H1 (cell line): ENCODE results near the gene HACD2. TPM values are rescaled to one million over a fixed set of nuclear protein-coding genes. Genes with fewer than 3 reads are reported as not detected.
A peak's percentile ranks its signal among the peaks of the same experiment; 100 is the strongest.

ENCODE experiments used
- CTCF ChIA-PET: fragments of 300-600 bp; sonication (Branson Sonifier 250); formaldehyde crosslinking; loops from one replicate; lab custom pipeline; 2021; ENCODE audit not compliant: partially characterized antibody; lab: Charles Lee
- POLR2A ChIA-PET: fragments of 300-600 bp; sonication (Branson Sonifier 250); formaldehyde crosslinking; loops from one replicate; lab custom pipeline; 2021; ENCODE audit warnings: inconsistent platforms; ENCODE audit not compliant: partially characterized antibody; lab: Charles Lee
- DNase-seq, 2 experiments: peaks; one replicate each; pipeline versions ENCODE4 v3.0.0 to v3.0.0-alpha.2; 2010 to 2022; ENCODE audit warnings: low spot score in 2 of 2, low read depth in 1 of 2, mixed read lengths in 1 of 2
- FAIRE-seq: peaks from 2 replicates; lab custom pipeline; 2011; peaks lifted over from hg19 to GRCh38; lab: Jason Lieb, UNC
- H2AFZ ChIP-seq: 2 replicates; pipeline ENCODE4 v1.8.1; 2012; ENCODE audit warnings: low read length, inconsistent platforms
- H2AK5ac ChIP-seq: 2 replicates; pipeline ENCODE4 v1.6.1; 2013; ENCODE audit warnings: low read depth, low read length
- H2BK120ac ChIP-seq: replicated peaks from 2 replicates; pipeline ENCODE3; 2013; ENCODE audit warnings: low read depth, low read length, inconsistent platforms
- H2BK12ac ChIP-seq: 2 replicates; pipeline ENCODE4 v1.6.1; 2013; ENCODE audit warnings: low read depth, low read length
- H2BK15ac ChIP-seq: 2 replicates; pipeline ENCODE4 v1.6.1; 2013; ENCODE audit warnings: low read length
- H2BK20ac ChIP-seq: 2 replicates; pipeline ENCODE4 v1.6.1; 2013; ENCODE audit warnings: low read length
- H2BK5ac ChIP-seq: 2 replicates; pipeline ENCODE4 v1.6.1; 2013; ENCODE audit warnings: low read depth, low read length
- H3K14ac ChIP-seq: 2 replicates; pipeline ENCODE4 v1.6.1; 2013; ENCODE audit warnings: inconsistent platforms; ENCODE audit not compliant: insufficient read length
- H3K18ac ChIP-seq: 2 replicates; pipeline ENCODE4 v1.6.1; 2013; ENCODE audit warnings: low read length; ENCODE audit errors: extremely low read depth
- H3K23ac ChIP-seq: 2 replicates; pipeline ENCODE4 v1.6.1; 2013; ENCODE audit warnings: inconsistent platforms; ENCODE audit not compliant: insufficient read length
- H3K23me2 ChIP-seq: 2 replicates; pipeline ENCODE4 v1.6.1; 2013; ENCODE audit warnings: low read depth, low read length
- H3K27ac ChIP-seq: 2 replicates; pipeline ENCODE4 v1.6.1; 2011; ENCODE audit warnings: low read depth, low read length, inconsistent platforms
- H3K27me3 ChIP-seq, 4 experiments: replicated peaks in 1 of 4; 1 replicate in 1 of 4; 2 replicates in 3 of 4; pipeline versions ENCODE4 v1.6.1 to v1.8.1; 2011 to 2013; ENCODE audit warnings: low read length in 3 of 4, mild to moderate bottlenecking in 3 of 4, inconsistent platforms in 2 of 4, mixed read lengths in 2 of 4, moderate library complexity in 1 of 4; ENCODE audit not compliant: control insufficient read depth in 3 of 4, insufficient read depth in 3 of 4; ENCODE audit errors: extremely low read depth in 1 of 4
- H3K36me3 ChIP-seq, 4 experiments: 2 replicates each; pipeline versions ENCODE4 v1.6.1 to v1.8.1; 2011 to 2013; ENCODE audit warnings: mild to moderate bottlenecking in 4 of 4, low read length in 3 of 4, moderate library complexity in 2 of 4, control low read depth in 1 of 4, inconsistent platforms in 1 of 4; ENCODE audit not compliant: insufficient read depth in 4 of 4, control insufficient read depth in 2 of 4
- H3K4ac ChIP-seq: replicated peaks from 2 replicates; pipeline ENCODE3; 2013; ENCODE audit warnings: low read length, low read depth, mixed read lengths, inconsistent platforms; ENCODE audit not compliant: insufficient read length
- H3K4me1 ChIP-seq, 4 experiments: replicated peaks in 1 of 4; 1 replicate in 1 of 4; 2 replicates in 3 of 4; pipeline versions ENCODE4 v1.6.1 to v1.8.1; 2011 to 2013; ENCODE audit warnings: low read length in 3 of 4, inconsistent platforms in 2 of 4, mixed read lengths in 1 of 4; ENCODE audit not compliant: insufficient read depth in 4 of 4, control insufficient read depth in 3 of 4
- H3K4me2 ChIP-seq, 2 experiments: 2 replicates each; pipeline versions ENCODE4 v1.6.1 to v1.8.1; 2011 to 2013; ENCODE audit warnings: low read depth in 2 of 2, low read length in 2 of 2, control low read depth in 1 of 2, inconsistent platforms in 1 of 2, mild to moderate bottlenecking in 1 of 2; ENCODE audit not compliant: insufficient read depth in 1 of 2
- H3K4me3 ChIP-seq, 4 experiments: fragments of 200-600, 300-600 bp in 1 of 4; sonication (generic), shearing (Covaris generic), sonication (Bioruptor Twin) in 1 of 4; 2 replicates each; pipeline versions ENCODE4 v1.5.1 to v1.8.1; 2011 to 2016; ENCODE audit warnings: low read length in 4 of 4, low read depth in 3 of 4, control low read depth in 2 of 4, inconsistent platforms in 2 of 4, mild to moderate bottlenecking in 2 of 4, mixed read lengths in 1 of 4, moderate library complexity in 1 of 4; ENCODE audit not compliant: insufficient read depth in 2 of 4; ENCODE audit errors: extremely low read depth in 1 of 4
- H3K56ac ChIP-seq: replicated peaks from 2 replicates; pipeline ENCODE3; 2013; ENCODE audit warnings: low read depth, mild to moderate bottlenecking, mixed read lengths, low read length, inconsistent platforms; ENCODE audit not compliant: insufficient read length
- H3K79me1 ChIP-seq: 2 replicates; pipeline ENCODE4 v1.6.1; 2013; ENCODE audit warnings: low read depth, low read length, control low read depth
- H3K79me2 ChIP-seq, 2 experiments: 2 replicates each; pipeline versions ENCODE4 v1.6.1 to v1.8.1; 2012 to 2013; ENCODE audit warnings: low read length in 2 of 2, mild to moderate bottlenecking in 2 of 2, inconsistent platforms in 1 of 2; ENCODE audit not compliant: insufficient read depth in 2 of 2, control insufficient read depth in 1 of 2
- H3K9ac ChIP-seq, 4 experiments: replicated peaks in 1 of 4; 1 replicate in 1 of 4; 2 replicates in 3 of 4; pipeline versions ENCODE4 v1.6.1 to v1.8.1; 2011 to 2013; ENCODE audit warnings: low read depth in 3 of 4, low read length in 3 of 4, control low read depth in 2 of 4, mild to moderate bottlenecking in 2 of 4, moderate library complexity in 2 of 4, inconsistent platforms in 1 of 4; ENCODE audit errors: extremely low read depth in 1 of 4
- H3K9me3 ChIP-seq, 2 experiments: 2 replicates each; pipeline versions ENCODE4 v1.6.1 to v1.8.1; 2012 to 2013; ENCODE audit warnings: mild to moderate bottlenecking in 2 of 2, moderate library complexity in 2 of 2, control low read depth in 1 of 2, inconsistent platforms in 1 of 2, low read depth in 1 of 2, low read length in 1 of 2, mixed read lengths in 1 of 2; ENCODE audit not compliant: insufficient read depth in 2 of 2
- H4K20me1 ChIP-seq, 2 experiments: replicated peaks in 1 of 2; 2 replicates each; pipeline versions ENCODE3 to v1.8.1; 2011 to 2013; ENCODE audit warnings: inconsistent platforms in 2 of 2, low read length in 2 of 2, mild to moderate bottlenecking in 1 of 2; ENCODE audit not compliant: insufficient read depth in 2 of 2, control insufficient read depth in 1 of 2
- H4K5ac ChIP-seq: 2 replicates; pipeline ENCODE4 v1.6.1; 2013; ENCODE audit warnings: low read length, low read depth, mixed read lengths, inconsistent platforms; ENCODE audit not compliant: insufficient read length
- H4K8ac ChIP-seq: 2 replicates; pipeline ENCODE4 v1.8.0; 2013; ENCODE audit warnings: mild to moderate bottlenecking, moderate library complexity, low read length, inconsistent platforms; ENCODE audit not compliant: insufficient read depth; ENCODE audit errors: extremely low read depth
- H4K91ac ChIP-seq: replicated peaks from 2 replicates; pipeline ENCODE3; 2013; ENCODE audit warnings: low read length, mixed read lengths, inconsistent platforms; ENCODE audit not compliant: insufficient read length
- GABPA ChIP-seq: IDR thresholded peaks from 2 replicates; pipeline ENCODE4 v1.6.1; 2011; ENCODE audit warnings: mild to moderate bottlenecking, low read length, moderate library complexity, borderline replicate concordance; ENCODE audit not compliant: insufficient read depth
- NANOG ChIP-seq: IDR thresholded peaks from 2 replicates; pipeline ENCODE4 v1.6.1; 2011; ENCODE audit warnings: low read length, low read depth, mild to moderate bottlenecking, inconsistent platforms; ENCODE audit not compliant: insufficient read depth, poor library complexity, severe bottlenecking
- RXRA ChIP-seq: IDR thresholded peaks from 2 replicates; pipeline ENCODE4 v1.6.1; 2011; ENCODE audit warnings: low read depth, mild to moderate bottlenecking, low read length, moderate library complexity; ENCODE audit not compliant: insufficient read depth
- SAP30 ChIP-seq: fragments of 300-600 bp; sonication (generic); IDR thresholded peaks from 2 replicates; pipeline ENCODE4 v1.7.1; 2012; ENCODE audit warnings: low read length, moderate library complexity, mild to moderate bottlenecking, inconsistent platforms; ENCODE audit not compliant: insufficient read depth, insufficient replicate concordance
- TAF7 ChIP-seq: optimal IDR thresholded peaks from 2 replicates; pipeline ENCODE3; 2011; ENCODE audit warnings: low read depth, mild to moderate bottlenecking, inconsistent platforms, low read length, moderate library complexity, borderline replicate concordance
- TCF12 ChIP-seq: IDR thresholded peaks from 2 replicates; pipeline ENCODE4 v1.6.1; 2011; ENCODE audit warnings: low read depth, mild to moderate bottlenecking, low read length
- TEAD4 ChIP-seq: IDR thresholded peaks from 2 replicates; pipeline ENCODE4 v1.6.1; 2012; ENCODE audit warnings: low read depth, low read length, inconsistent platforms, mixed read lengths
- WGBS, 2 experiments: shearing (Covaris generic) in 1 of 2; methylation state at CpG; one replicate each; pipeline versions ENCODE4 v1.1.6 to v1.1.7; 2013 to 2015; ENCODE audit warnings: low lambda C conversion rate in 2 of 2, mixed read lengths in 2 of 2, inconsistent platforms in 1 of 2, low coverage in 1 of 2, missing lambda C conversion rate in 1 of 2; ENCODE audit not compliant: insufficient replicate concordance in 2 of 2, insufficient coverage in 1 of 2, insufficient read length in 1 of 2; ENCODE audit errors: extremely low coverage in 1 of 2, missing lambda C conversion rate in 1 of 2; 5-methylcytosine and 5-hydroxymethylcytosine counted together
- polyA plus RNA-seq, 7 experiments: library from polyadenylated mRNA; depleted of rRNA in 3 of 7; stranded (reverse) in 5 of 7; unstranded in 2 of 7; fragments of >200 nt in 5 of 7; fragments of 200-250 nt in 2 of 7; gene quantifications; 1 replicate in 5 of 7; 2 replicates in 1 of 7; 4 replicates in 1 of 7; pipeline versions ENCODE4 v1.2.1 to v1.2.3, GENCODE V29; 2011 to 2013; ENCODE audit warnings: missing spikeins in 2 of 7, mixed read lengths in 2 of 7
- total RNA-seq: library from RNA; stranded (reverse); fragmentation: NEBNext Ultra II Directional; extraction: Animal tissue kit (Norgen Biotek cat#: 25700); gene quantifications from 2 replicates; pipeline ENCODE4 v1.2.1, GENCODE V29; 2021
- TF ChIP-seq, protein P1 (sequence below): IDR thresholded peaks from 2 replicates; pipeline ENCODE4 v1.6.1; 2012; ENCODE audit warnings: inconsistent platforms

The HACD2 gene
- total and polyA plus RNA-seq, 2 of the 8 experiments (the other 6 are each of a cell fraction or from before 2014, with no cell fraction given) = 24.9 to 31.2 TPM

GRCh38 chr3:123446610-123447109 is 138.2 kb downstream of the HACD2 start:
- FAIRE-seq = no peak
- no peak overlapping the region for H3K9ac ChIP-seq

More at GRCh38 chr3:123446610-123447109, 138.2 kb downstream of the HACD2 start:
- H3K18ac ChIP-seq = no peak overlapping the region
- no peak overlapping the region for H2AFZ ChIP-seq
- no peak overlapping the region for H2BK20ac ChIP-seq
- H3K23ac ChIP-seq = no peak overlapping the region
- H3K27ac ChIP-seq = no peak overlapping the region
- no peak overlapping the region for H3K4me3 ChIP-seq
- no peak overlapping the region for H3K4ac ChIP-seq
- ChIA-PET CTCF (interaction anchor here (0.6 to 5.0 kb wide), 24 partner anchors 10 to 132 kb away, joined by 3 to 35 read pairs (median 6); no protein-coding TSS in a partner anchor), POLR2A (interaction anchor here (1.4 kb wide), 1 partner anchor 131 kb away, joined by 3 read pairs; no protein-coding TSS in a partner anchor)
- no peak overlapping the region for H2AK5ac ChIP-seq
- no peak for DNase-seq
- TF ChIP-seq GABPA (no peak), SAP30 (no peak), TCF12 (no peak), NANOG (no peak), TAF7 (no peak), TEAD4 (no peak), RXRA (no peak)
- TF ChIP-seq, protein P1, sequence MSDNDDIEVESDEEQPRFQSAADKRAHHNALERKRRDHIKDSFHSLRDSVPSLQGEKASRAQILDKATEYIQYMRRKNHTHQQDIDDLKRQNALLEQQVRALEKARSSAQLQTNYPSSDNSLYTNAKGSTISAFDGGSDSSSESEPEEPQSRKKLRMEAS = no peak
- no peak overlapping the region for H4K5ac ChIP-seq
- no peaks in the 10 kb centered on the region for H3K79me2 ChIP-seq
- H4K91ac ChIP-seq = no peak overlapping the region
- H4K8ac ChIP-seq = no peak overlapping the region
- H3K23me2 ChIP-seq = peaks cover 10% of the 10 kb centered on the region; the same call in 1 of the 2 replicates
- WGBS, 2 experiments = 88% methylated on average over 6 of the region's 6 CpGs; no CpG with 5 or more reads in 1 of the 2 experiments
- H2BK15ac ChIP-seq = peak overlapping the region; percentile 72; the same call in 1 of the 2 replicates
- H2BK5ac ChIP-seq = no peak overlapping the region
- no peak overlapping the region for H3K14ac ChIP-seq
- peaks cover 11 to 39% (median 28%) of the 10 kb centered on the region in 4 experiments for H3K27me3 ChIP-seq
- H3K4me1 ChIP-seq = peaks cover 0 to 10% (median 3%) of the 10 kb centered on the region in 4 experiments; a peak in 6 of 7 replicates
- no peaks in the 10 kb centered on the region for H3K9me3 ChIP-seq
- H3K79me1 ChIP-seq = no peaks in the 10 kb centered on the region
- peaks cover 2 to 4% of the 10 kb centered on the region in 2 experiments for H4K20me1 ChIP-seq
- peaks cover 0 to 2% (median 0%) of the 10 kb centered on the region in 4 experiments; a peak in 1 of 8 replicates for H3K36me3 ChIP-seq
- no peak overlapping the region for H3K56ac ChIP-seq
- no peak overlapping the region for H3K4me2 ChIP-seq
- H2BK120ac ChIP-seq = no peak overlapping the region
- H2BK12ac ChIP-seq = no peak overlapping the region; the same call in 1 of the 2 replicates
